BLaER1 treated with 17β-estradiol and CSF1 and Interleukin-3, amounts not matched to agents 10 nM and 100 nM (cell line): ENCODE results near the gene LINC01488.

Source experiments
- H3K27ac ChIP-seq, 11 experiments: shearing (Covaris generic); formaldehyde crosslinking; 2 replicates each; pipeline ENCODE4 v1.8.1; 2022
- H3K27me3 ChIP-seq, 11 experiments: shearing (Covaris generic); formaldehyde crosslinking; 2 replicates each; pipeline ENCODE4 v1.8.1; 2022
- H3K36me3 ChIP-seq, 11 experiments: shearing (Covaris generic); formaldehyde crosslinking; 2 replicates each; pipeline ENCODE4 v1.8.1; 2022
- H3K4me1 ChIP-seq, 10 experiments: shearing (Covaris generic); formaldehyde crosslinking; 2 replicates each; pipeline ENCODE4 v1.8.1; 2022
- H3K4me2 ChIP-seq, 11 experiments: shearing (Covaris generic); formaldehyde crosslinking; 2 replicates each; pipeline ENCODE4 v1.8.1; 2022
- H3K4me3 ChIP-seq, 10 experiments: shearing (Covaris generic); formaldehyde crosslinking; 2 replicates each; pipeline ENCODE4 v1.8.1; 2022
- H3K9ac ChIP-seq, 11 experiments: shearing (Covaris generic); formaldehyde crosslinking; 2 replicates each; pipeline ENCODE4 v1.8.1; 2022
- H3K9me3 ChIP-seq, 11 experiments: shearing (Covaris generic); formaldehyde crosslinking; replicated peaks in 1 of 11; 2 replicates each; pipeline ENCODE4 v1.8.1; 2022
- H4K20me1 ChIP-seq, 11 experiments: shearing (Covaris generic); formaldehyde crosslinking; 2 replicates each; pipeline ENCODE4 v1.8.1; 2022
- Cebpa-rat ChIP-seq, 11 experiments: shearing (Covaris generic); IDR thresholded peaks; 2 replicates each; pipeline ENCODE4 v1.8.1; 2022

Gene LINC01488

GRCh38 chr11:69520186-69520916 lies 38.9 kb downstream of the LINC01488 start:
- peaks cover 30 to 45% (median 38%) of the 10 kb centered on the region in 11 experiments for H3K9me3 ChIP-seq
- H3K27ac ChIP-seq: no peak overlapping the region
- no peaks in the 10 kb centered on the region for H3K27me3 ChIP-seq
- H3K4me3 ChIP-seq: no peak overlapping the region
- TF ChIP-seq Cebpa-rat (IDR thresholded peaks at IDR 0.05): no peak
- no peak overlapping the region; a peak in 2 of 22 replicates for H3K4me2 ChIP-seq
- H3K4me1 ChIP-seq: peaks cover 3 to 26% (median 10%) of the 10 kb centered on the region in 10 experiments; a peak in 19 of 20 replicates
- no peaks in the 10 kb centered on the region for H3K36me3 ChIP-seq
- H3K9ac ChIP-seq: no peak overlapping the region
- H4K20me1 ChIP-seq: no peaks in the 10 kb centered on the region

DNA sequence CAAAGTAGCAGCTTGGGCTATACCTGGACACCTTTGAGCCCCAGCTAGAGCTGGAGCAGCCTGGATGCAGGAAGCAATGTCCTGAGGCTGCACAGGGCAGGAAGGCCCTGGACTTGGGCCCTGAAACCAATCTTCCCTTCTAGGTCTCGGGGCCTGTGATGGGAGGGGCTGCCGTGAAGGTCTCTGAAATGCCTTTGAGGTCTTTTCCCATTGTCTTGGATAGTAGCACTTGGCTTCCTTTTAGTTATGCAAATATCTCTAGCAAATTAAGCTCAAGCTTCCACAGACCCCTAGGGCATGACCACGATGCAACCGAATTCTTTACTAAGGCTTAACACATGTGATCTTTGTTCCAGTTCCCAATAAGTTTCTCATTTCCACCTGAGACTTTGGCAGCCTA lies 40.0 kb downstream of the LINC01488 start:
- Histone ChIP-seq H3K4me1 (peaks cover 0 to 19% (median 8%) of the 10 kb centered on the region in 10 experiments; a peak in 11 of 20 replicates), H3K27me3 (no peaks in the 10 kb centered on the region), H3K27ac (no peak overlapping the region), H4K20me1 (no peaks in the 10 kb centered on the region), H3K9me3 (peaks cover 22 to 38% (median 31%) of the 10 kb centered on the region in 11 experiments), H3K4me2 (peak overlapping the region in 4 of 11 experiments; percentile 4 to 28 (median 20); a peak in 6 of 22 replicates), H3K9ac (no peak overlapping the region), H3K4me3 (no peak overlapping the region), H3K36me3 (no peaks in the 10 kb centered on the region)
- TF ChIP-seq Cebpa-rat (IDR thresholded peaks at IDR 0.05): no peak

DNA sequence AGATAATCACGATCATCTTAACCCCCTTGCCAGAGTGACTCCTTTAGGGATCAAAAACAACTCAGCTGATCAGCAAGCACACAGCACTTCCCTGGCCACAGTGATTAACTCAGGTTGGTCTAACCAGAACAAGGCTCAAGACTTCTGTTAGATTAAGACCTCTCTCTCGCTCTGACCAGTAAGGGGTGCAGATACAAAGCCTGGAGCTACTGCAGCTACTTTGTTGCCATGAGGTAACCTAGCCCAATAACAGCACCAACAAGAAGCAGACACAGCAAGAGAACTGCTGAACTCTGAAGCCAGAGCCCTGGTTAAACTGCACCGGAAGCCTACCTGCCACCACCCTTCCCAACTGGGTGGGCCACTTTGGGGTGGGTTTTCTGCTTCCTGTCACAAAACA lies 42.0 kb downstream of the LINC01488 start:
- Histone ChIP-seq H3K27me3 (no peaks in the 10 kb centered on the region), H3K4me3 (no peak overlapping the region), H3K9ac (no peak overlapping the region), H4K20me1 (no peaks in the 10 kb centered on the region), H3K36me3 (no peaks in the 10 kb centered on the region), H3K27ac (no peak overlapping the region), H3K9me3 (peaks cover 7 to 18% (median 11%) of the 10 kb centered on the region in 11 experiments), H3K4me1 (peaks cover 0 to 19% (median 8%) of the 10 kb centered on the region in 10 experiments; a peak in 11 of 20 replicates), H3K4me2 (no peak overlapping the region)
- no peak for TF ChIP-seq Cebpa-rat (IDR thresholded peaks at IDR 0.05)

DNA sequence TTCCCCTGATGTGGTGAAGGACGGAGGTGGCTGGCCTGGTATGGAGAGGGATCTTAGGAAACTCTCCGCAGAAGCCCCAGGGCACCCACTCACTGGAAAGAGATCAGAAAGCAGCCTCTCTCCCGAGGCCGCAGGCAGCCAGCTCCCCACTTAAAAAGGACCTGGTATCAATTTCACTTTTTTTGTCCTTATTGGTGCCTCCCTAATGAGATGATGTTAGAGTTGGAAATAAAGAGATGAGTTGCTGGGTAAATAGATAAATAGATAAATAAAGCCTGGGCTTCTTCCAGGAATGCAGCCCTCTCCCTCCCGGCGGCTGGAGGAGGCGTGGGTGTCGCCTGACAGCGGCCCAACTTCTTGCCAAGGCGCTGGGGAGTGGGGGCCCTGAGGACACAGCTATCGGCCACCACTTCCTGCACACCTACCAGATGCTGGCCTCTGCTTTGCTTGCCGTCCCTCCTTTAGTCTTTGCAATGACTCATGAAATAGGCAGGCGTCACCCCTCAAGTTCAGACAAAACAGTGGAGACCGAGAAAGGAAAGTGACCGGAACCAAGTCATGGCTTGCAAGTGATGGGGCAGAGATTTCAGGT lies 42.9 kb downstream of the LINC01488 start:
- Histone ChIP-seq H3K4me3 (no peak overlapping the region), H3K4me1 (peaks cover 0 to 26% (median 13%) of the 10 kb centered on the region in 10 experiments; a peak in 14 of 20 replicates), H3K9me3 (peaks cover 0 to 8% (median 1%) of the 10 kb centered on the region in 11 experiments; a peak in 10 of 22 replicates), H3K4me2 (peak overlapping the region in 8 of 11 experiments; percentile 8 to 46 (median 30); a peak in 11 of 22 replicates), H3K9ac (no peak overlapping the region), H3K27me3 (no peaks in the 10 kb centered on the region), H3K27ac (no peak overlapping the region), H3K36me3 (no peaks in the 10 kb centered on the region), H4K20me1 (no peaks in the 10 kb centered on the region)
- TF ChIP-seq Cebpa-rat (IDR thresholded peaks at IDR 0.05): no peak

DNA sequence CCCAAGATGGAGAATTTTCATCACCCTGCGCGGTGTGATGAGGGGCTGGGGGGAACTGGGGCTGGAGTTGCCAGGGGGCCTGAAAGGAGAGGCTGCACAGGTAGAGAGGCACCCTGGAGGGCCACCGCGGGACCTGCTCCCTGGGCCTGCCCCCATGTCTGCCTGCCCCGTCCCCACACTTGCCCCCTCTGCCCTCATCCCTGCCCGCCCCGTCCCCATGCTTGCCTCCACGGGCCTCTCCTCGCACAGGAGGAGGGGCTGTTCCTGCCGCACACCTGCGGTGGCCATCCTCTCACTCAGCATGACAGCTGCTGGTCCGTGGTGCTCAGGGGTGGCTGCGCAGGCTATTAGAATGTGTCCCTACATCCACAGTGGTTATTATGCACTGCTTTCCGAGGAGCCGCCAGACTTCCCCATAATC lies 43.5 kb downstream of the LINC01488 start:
- Histone ChIP-seq H3K36me3 (no peaks in the 10 kb centered on the region), H3K4me3 (no peak overlapping the region), H3K27ac (no peak overlapping the region), H4K20me1 (no peaks in the 10 kb centered on the region), H3K27me3 (no peaks in the 10 kb centered on the region), H3K9ac (no peak overlapping the region), H3K4me1 (peaks cover 3 to 32% (median 19%) of the 10 kb centered on the region in 10 experiments), H3K4me2 (peak overlapping the region in 1 of 11 experiments; percentile 27; a peak in 1 of 22 replicates), H3K9me3 (peaks cover 0 to 5% (median 0%) of the 10 kb centered on the region in 11 experiments; a peak in 1 of 22 replicates)
- no peak for TF ChIP-seq Cebpa-rat (IDR thresholded peaks at IDR 0.05)

- no peaks in the 10 kb centered on the region for H3K27me3 ChIP-seq
- H3K9me3 ChIP-seq: peaks cover 0 to 5% (median 0%) of the 10 kb centered on the region in 11 experiments; a peak in 1 of 22 replicates
- H4K20me1 ChIP-seq: no peaks in the 10 kb centered on the region
- no peak overlapping the region for H3K4me2 ChIP-seq
- peaks cover 11 to 40% (median 27%) of the 10 kb centered on the region in 10 experiments for H3K4me1 ChIP-seq
- H3K9ac ChIP-seq: no peak overlapping the region
- H3K4me3 ChIP-seq: no peak overlapping the region
- H3K27ac ChIP-seq: no peak overlapping the region
- no peak for TF ChIP-seq Cebpa-rat (IDR thresholded peaks at IDR 0.05)
- no peaks in the 10 kb centered on the region for H3K36me3 ChIP-seq
Measured at GRCh38 chr11:69525516-69526452, 44.3 kb downstream of the LINC01488 start.

DNA sequence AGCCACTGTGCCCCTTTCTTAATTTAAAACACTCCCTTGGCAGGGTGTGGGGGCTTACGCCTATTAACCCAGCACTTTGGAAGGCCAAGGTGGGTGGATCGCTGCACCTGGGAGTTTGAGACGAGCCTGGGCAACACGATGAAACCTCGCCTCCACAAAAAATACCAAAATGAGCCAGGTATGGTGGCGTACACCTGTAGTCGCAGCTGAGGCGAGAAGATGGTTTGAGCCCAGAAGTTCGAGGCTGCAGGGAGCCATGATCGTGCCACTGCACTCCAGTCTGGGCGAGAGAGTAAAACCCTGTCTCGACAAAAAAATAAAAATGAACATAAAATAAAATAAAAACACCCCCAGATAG lies 45.0 kb downstream of the LINC01488 start:
- no peak for TF ChIP-seq Cebpa-rat (IDR thresholded peaks at IDR 0.05)
- no peak overlapping the region for H3K27ac ChIP-seq
- peaks cover 0 to under 1% (median 0%) of the 10 kb centered on the region in 11 experiments; a peak in 1 of 22 replicates for H3K27me3 ChIP-seq
- H3K4me1 ChIP-seq: peaks cover 17 to 40% (median 33%) of the 10 kb centered on the region in 10 experiments
- peaks cover 0 to 5% (median 0%) of the 10 kb centered on the region in 11 experiments; a peak in 1 of 22 replicates for H3K9me3 ChIP-seq
- no peak overlapping the region for H3K4me3 ChIP-seq
- no peaks in the 10 kb centered on the region for H4K20me1 ChIP-seq
- no peak overlapping the region for H3K9ac ChIP-seq
- no peaks in the 10 kb centered on the region for H3K36me3 ChIP-seq
- no peak overlapping the region for H3K4me2 ChIP-seq

DNA sequence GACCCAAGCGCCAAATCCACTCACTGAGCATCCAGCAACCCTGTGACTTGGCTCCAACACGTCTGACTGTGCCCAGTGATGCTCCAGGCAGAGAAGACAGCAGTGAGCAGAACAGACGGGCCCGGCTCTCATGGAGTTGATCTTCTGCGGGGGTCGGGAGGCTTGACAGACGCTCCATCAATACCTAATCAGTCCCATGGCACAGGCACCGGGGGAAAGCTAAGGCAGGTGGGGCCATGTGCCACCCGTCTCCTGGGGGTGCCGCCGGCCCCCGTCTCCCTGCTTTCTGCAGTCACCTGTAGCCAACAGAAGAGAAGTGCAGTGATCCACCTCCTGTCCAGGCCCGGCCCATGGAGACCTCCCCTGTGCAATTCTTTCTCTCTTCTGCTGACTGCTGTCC lies 47.5 kb downstream of the LINC01488 start:
- H3K4me3 ChIP-seq: no peak overlapping the region
- H3K9me3 ChIP-seq: no peaks in the 10 kb centered on the region
- no peaks in the 10 kb centered on the region for H3K36me3 ChIP-seq
- peak overlapping the region in 6 of 11 experiments; percentile 85 to 98 (median 94); a peak in 8 of 22 replicates for H3K4me2 ChIP-seq
- peaks cover 0 to 4% (median 0%) of the 10 kb centered on the region in 11 experiments; a peak in 1 of 22 replicates for H3K27me3 ChIP-seq
- no peaks in the 10 kb centered on the region for H4K20me1 ChIP-seq
- H3K4me1 ChIP-seq: peaks cover 20 to 59% (median 51%) of the 10 kb centered on the region in 10 experiments
- TF ChIP-seq Cebpa-rat (IDR thresholded peaks at IDR 0.05): no peak
- H3K27ac ChIP-seq: no peak overlapping the region
- H3K9ac ChIP-seq: no peak overlapping the region
